IPS-NIHi11 (cell line): ENCODE data around the gene IRF1.

Experiments
- DNase-seq: peaks from one replicate; pipeline ENCODE4 v3.0.0; 2012; ENCODE audit warnings: mixed read lengths, low spot score

The IRF1 gene

DNA sequence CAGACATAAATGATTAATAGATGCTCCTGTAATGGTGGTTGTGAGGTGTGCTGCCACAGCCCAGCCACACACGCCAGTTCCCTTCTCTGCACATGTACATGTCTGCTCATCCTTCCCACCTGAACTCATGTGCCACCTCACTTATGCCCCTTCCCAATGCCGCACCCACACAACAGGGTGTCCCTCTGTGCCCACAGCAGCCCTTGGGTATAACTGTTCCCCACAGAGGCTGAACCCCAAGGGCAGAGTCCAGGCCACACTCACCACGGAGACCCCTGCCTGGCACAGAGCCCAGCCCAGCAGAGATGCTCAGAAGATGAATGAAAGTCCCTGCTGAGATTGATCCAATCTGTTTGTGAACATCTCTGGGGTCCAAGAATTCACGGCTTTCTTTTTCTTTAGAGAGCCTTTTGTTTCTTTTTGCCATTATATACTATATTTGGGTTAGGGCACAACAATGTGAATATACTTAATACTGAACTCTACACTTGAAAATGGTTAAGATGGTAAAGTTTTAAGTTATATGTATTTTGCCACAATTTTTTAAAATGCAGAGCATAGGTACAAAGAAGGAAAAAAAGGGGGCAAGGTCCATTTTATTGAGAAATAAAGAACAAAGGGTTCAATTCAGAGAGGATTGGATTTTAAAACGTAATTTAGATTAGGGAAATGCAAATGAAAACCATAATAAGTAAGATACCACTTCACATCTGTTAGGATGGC is 29.6 kb downstream of the IRF1 start:
- DNase-seq: no peak

DNA sequence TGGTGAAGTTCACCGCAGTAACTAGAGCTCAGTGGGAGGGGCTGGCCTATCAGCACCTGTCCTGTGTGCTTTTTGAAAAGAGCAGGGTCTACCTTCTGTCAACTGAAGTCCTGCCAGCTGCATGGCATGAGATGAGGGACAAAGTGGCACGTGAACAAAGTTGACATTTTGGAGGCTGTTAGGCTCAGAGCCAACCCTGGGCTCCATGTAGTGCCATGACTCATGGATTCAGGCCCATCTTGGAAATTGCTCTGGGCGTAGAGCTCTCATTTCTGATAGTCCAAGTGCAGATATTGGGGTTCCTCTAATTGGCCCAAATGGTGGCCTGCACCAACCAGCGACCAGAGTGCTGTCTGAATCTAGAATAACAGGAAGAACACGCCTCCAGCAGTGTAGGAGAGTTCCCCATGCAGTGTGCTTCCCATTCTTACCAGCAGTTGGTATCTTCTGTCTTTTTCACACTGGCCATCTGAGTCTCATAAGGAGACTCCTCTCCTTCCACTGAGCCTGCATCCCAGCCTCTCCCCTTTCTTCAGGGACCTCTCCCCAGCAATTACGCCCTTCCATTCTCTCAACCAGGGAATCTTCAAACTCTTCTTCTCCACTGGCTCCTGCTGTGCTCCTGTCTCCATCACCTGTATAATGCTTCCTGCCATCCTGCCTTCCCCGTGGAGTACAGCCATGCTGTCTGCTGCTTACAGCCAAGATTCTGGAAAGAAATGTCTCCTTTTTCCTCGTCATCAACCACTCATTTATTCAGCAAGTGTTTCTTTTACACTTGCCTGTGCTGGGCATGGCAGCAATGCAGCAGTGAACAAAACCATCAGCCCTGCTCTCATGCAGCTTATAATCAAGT is 30.4 kb downstream of the IRF1 start:
- DNase-seq: peak; percentile 58

DNA sequence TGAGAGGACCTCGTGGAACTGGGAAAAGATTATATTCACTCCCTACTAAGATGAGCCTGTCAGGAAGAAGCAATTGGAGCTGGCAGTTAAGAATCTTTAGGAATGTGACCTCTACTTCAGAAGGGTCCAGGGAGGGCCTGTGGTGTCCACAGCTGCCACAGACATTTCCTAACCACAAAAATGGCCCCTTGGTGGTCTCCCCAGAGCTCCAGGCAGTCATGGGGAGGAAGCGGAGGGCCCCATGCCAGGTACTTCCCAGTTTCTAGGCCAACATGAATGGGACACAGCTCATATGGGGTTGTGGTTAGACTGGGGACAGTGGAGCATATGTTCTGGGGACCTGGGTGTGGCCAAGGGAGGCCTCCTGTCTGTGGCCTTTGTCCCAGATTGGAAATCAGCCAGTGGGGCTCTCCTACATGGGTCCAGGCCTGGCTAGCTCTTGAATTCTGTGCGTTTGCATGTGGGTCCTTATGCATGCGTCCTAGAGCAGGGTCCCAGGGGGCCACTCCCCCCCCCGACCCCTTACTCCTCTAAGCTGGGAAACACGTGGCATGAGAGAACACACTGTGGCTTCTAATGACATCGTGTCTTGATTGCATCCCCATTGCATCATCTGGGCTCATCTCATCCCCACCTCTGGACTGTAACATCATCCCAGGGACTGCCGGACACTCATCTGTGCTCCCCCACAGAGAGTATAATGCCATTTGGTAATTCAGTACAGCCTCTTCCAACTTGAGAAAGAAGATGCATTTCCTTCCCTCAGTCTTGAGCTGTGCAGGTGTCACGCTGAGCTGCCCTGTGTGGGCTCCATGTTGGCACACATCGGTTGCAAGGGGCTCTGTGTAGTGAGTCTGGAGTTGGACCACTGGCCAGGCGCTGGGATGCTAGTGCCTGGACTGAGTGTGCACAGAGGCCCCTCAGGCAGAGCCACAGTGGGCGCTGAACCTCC is 31.3 kb downstream of the IRF1 start:
- DNase-seq: no peak

DNA sequence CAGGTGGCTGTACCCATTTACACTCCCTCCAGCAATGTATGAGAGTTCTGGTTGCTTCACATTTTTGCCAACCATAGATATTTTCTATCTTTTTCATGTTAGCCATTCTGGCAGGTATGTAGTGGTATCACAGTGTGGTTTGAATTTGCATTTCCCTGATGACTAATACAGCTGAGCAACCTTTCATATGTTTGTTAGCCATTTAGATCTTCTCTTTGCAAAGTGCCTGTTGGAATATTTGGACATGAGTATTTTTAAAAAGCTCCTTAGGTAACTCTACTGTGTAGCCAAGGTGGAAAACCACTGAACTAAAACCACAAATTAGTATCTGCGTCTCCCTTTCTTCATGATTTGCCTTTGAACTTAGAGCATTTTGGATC is 31.9 kb downstream of the IRF1 start:
- DNase-seq: no peak

DNA sequence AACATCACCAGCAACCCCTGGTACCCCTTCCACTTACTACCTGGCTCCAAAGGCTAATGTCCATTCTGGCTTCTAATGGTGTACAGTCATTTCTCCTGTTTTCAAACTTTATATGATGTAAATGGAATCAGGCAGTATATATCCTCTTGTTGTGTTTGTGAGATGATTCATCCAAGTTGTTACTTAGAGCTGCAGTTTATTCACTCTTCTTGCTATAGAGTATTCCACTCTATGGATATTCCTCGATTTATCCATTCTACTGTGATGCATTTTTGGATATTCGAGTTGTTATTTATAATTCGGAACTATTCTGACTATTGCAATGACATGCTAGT is 32.4 kb downstream of the IRF1 start:
- no peak for DNase-seq

DNA sequence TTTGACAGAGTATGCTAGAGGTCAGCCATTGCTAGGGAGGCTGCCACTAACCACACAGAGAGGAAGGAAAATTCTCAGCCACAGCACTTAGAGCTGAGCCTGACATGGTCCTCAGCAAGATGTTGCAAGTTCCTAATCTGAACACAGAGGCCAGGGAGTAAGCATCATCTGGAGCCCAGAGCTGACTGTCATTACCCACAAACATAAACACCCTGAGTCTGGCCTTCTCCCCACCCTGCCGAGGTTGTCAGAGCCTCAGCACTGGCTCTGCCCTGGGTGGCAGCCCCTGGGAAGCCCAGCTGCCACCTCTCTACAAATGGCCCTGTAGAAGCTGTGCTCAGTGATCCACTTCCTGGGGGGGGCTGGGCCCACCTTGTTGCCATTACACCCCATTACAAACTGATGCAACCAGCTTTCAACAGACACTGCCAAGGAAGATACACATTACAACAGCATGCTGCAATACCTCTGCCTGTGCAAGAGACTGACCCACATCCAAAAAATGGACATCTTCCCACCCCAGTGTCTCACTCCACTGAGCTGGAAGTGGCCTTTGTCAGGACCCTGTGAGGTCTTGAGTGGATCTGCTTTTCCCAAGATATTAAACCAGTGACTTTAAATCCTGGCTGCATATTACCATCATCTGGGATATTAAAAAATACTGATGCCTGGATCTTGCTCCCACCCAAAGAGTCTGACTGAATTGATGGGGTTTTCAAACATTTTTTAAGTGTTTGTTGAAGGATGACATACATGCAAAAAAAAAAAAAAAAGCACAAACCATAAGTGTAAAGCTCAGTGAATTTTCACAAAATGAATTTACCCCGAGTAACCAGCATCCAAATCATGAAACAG is 33.0 kb downstream of the IRF1 start:
- no peak for DNase-seq

DNA sequence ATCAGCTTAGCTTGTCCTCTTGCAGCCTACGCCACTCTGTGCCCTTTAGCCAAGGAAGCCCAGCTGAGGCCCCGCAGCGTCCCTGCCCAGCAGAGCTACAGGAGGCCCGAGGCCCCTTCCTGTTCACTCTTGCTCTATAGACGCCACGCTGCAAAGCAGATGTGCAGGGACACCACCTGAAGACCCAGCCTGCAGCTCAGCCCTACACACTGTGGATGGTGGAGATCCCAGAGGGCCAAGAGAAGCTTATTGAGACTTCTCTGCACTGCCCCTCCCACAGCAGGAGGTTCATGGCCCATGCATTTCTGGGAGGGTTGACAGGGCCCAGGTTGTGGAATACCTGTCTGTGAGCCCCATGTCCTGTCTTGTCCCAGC is 33.6 kb downstream of the IRF1 start:
- DNase-seq: no peak

DNA sequence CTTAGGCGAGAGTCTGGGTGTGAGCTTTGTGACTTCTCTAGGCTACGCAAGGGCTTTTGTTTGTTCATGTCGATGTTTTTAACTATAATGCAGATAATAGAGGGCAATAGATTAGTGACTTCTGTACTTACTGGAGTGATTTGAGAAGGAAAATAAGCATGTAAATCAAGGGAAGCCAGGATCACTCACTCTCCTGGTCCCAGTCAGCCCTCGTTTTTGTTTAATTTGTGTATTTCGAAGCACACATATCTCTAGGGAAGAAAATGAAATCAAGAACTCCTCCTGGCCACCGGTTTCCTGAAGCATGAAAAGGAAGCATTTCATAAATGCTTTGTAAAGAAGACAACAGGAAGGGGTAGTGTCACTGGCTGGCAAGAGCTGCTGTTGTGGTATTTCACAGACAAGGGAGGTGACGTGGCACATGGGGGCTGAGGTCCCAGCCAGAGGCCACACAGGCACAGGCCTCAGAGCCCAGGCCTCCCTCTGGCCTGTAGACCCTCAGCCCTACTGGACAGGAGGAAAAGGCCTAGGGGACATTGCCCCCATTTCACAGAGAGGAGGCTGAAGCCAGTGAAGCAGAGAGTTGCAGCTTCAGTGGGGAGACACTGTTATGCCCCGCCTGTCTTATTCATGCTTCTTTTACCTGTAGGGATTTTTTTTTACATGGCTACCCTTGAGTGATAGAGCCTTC is 34.1 kb downstream of the IRF1 start:
- no peak for DNase-seq

DNA sequence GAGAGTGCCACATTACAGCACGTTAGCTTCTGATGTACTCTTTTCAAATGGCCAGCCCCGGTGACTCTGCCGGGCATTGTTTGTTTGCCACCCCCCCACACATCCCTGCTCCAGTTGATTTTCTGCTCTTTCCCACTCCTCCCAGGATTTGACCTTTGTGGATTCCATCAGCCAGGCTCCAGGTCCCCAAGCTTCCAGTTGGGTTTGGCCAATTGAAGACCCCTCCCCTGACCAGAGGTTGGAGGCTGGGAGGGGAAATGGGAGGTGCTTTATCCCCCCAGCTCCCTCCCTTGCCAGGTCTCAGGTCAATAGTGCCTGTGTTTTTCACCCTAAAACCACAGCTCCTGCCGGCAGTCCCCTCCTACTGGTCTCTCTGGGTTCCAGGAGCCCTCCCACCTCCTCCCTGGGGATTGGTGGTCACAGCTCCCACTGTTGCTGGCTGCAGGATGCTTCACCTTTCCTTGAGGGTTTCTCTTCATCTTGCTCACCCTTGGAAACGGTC is 34.9 kb downstream of the IRF1 start:
- no peak for DNase-seq

DNA sequence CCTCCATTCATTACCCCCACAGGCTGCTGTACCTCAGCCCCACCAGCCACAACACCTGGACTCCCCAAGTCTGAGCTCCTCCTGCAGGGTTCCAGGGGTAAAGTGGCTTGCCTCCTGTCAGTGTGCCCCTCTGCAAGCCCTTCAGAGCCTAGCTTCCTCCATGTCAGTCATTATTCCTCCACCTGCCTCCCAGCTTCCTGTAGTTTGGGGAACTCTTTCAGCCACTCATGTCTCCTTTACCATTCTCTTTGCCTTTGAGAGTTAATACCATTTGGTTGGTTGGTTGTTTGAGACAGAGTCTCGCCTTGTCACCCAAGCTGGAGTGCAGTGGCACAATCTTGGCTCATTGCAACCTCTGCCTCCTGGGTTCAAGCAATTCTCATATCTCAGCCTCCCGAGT is 36.2 kb downstream of the IRF1 start:
- DNase-seq: no peak

DNA sequence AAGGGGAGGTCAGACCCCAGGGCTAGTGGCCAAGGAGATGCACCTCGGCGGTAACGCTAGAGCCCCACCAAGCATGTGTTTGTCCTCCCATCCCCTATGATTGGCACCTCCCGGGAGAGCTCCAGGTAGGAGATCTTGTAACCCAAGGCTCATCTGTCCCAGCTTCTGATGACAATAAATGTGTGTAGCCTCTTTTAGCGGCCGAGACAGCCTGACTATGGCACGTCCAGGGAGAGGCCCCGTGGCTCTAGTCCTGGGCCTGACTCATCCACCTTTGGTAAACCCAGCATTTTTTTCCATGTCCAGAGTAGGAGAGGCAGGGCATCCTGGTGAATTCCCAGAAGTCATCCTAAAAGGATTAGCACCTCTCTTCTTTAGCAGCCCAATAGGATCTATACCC is 39.2 kb downstream of the IRF1 start:
- no peak for DNase-seq

DNA sequence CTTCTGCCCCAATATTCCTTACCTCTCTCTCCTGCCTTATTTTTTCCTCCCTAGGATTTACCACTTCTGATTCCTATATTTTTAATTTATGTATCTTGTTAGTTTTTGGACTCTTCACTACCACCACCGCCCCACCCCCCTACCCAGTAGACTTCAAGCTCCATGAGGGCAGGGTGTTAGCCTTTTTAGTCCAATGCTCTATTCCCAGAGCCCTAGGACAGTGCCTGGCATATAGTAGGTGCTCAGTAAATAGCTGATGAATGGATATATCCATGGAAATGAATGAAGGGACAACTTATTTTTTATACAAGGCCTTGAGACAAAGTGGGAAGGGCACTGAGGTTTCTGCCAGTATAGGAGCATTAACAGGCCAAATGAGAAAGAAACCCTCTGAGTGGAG is 41.5 kb downstream of the IRF1 start:
- no peak for DNase-seq

DNA sequence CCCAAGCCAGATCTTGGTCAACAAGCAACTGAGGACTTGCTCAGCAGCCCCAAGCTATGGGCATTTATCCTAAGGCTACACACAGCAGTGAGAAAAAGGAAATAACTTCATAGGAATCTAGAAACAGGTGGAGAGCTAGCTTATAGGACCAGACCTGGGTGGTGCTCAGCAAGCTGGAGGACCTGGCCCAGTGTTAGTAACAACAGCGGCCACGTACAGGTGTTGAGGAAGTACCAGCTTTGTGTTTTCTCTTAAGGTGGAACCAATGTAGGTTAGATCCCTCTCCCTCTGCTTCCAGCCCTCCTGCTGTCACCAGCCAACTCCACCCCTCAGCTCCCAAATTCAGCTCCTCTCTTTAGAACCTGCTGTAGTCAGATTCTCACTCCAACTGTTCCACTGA is 43.4 kb downstream of the IRF1 start:
- no peak for DNase-seq

DNA sequence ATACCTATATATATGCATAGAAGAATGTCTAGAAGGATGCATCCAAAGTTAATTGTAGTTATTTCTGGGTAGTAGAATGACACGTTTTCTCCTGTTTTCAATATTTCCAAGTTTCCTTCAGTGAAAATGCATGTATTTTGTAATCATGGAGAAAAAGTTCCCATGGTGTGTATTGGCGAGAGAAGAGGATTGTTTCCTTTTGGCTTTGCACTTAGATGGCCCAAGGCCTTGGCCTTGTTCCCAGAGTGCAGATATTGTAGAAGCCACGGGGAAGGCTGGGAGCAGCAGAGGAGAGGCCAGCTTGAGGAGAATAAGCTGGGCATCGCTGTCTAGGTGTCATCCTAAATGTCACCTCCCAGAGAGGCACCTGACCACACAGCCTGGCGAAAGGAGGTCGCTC is 44.0 kb downstream of the IRF1 start:
- DNase-seq: no peak

DNA sequence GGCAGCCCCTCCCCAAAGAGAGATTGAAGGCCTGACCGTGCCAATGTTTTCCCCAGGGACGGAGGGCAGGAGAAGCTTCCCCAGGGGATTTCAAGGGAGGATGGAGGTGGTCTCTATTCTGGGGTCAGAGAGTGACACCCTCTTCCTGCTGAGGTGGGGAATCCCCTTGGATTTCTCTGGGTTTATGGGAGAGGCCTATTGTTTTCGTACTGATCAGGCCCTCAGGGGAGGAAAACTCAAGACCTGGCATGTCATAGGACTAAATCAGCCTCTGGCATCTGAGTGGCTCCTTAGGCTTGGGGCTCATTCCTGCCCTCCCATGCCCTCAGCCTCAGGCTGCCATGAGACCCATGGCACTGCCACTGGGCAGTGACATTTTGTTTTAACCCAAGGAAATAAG is 44.6 kb downstream of the IRF1 start:
- DNase-seq: no peak

DNA sequence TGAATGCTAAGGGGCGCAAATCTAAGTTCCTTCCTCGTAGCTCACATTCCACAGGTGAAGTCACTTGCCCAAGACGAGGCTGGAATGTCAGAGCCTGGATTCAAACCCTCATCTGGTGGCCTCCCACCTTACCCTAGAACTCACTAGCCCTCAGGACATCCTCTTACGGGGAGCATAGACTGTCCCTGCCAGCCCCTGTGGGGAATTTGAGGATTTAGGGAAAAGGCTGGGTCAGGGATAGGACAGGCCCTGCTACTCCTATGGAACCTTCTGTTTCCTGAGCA is 45.0 kb downstream of the IRF1 start:
- no peak for DNase-seq

DNA sequence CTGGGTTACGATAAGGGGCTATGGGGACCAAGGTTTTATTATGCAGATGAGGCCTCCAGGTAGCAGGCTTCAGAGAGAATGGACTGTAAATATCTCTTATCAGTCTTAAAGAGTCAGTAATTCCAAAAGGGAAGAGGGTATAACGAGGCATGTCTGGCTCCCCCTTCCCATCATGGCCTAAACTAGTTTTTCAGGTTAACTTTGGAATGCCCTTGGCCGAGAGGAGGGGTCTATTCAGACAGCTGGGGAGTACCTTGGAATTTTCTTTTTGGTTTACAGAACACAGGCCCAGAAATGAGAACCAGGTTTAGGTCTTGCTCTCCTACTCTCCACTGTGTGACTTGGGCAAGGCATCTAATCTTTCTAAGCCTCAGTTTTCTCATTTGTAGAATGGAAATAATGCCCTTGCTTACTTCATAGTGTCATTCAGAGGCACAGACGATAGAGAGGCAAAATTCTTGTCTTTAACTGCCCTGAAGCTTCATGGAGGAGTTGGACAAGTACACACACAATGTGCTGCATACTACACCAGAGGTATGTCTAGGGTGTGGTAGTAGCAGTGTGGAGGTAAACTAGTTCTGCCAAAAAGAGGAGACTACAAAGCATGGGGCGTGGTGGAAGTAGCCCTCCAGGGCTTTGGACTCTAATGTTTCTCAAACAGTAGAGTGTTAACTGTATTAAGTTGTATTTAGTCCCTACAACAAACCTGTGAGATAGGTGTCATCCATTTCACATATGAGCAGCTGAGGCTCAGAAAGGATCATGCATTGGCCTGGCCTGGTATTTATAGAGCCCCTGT is 45.5 kb downstream of the IRF1 start:
- no peak for DNase-seq

DNA sequence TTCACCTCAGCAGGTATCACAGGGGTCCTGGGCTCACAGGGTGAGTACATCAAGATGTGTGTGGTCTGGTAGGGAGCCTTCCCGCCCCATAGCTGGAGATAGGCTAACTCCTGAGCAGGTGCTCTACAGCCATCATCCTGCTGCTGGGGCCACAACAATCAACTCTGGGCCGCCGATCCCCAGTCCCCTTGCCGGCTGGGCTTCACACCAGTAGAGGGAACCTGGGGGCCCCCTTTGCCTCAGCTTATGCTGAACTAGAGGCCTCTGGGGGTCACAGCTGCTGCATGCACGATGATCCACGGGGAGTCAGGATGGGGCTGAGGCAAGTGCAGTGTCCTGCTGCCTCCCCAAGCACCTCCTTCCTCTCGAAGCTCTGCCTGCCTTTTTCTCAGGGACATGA is 46.5 kb downstream of the IRF1 start:
- no peak for DNase-seq

DNA sequence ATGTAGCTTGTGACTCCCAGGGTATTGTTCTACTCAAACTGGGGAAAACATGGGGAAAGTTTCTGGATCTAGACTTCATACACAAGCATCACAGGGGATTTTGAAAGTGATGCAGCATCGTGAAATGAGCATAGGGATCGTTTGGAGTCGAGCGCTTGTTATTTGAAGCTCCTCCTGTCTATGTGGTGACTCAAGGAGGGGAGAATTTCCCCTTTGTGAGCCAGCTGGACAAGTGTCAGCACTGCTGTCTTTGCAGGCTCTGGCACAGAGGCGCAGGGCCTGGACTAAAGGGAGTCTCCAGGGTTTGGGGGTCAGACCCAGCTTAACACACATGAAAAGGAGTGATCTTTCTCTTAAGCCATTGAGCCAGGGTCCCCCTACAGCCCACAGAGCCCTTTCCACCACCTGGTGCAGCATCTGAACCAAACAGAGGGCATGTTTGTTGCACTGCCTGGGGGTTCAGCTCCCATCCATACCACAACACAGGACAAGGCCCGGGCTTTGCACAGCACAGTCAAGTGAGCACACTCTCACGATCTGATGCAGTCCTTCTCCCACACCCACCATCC is 51.0 kb downstream of the IRF1 start:
- DNase-seq: no peak

DNA sequence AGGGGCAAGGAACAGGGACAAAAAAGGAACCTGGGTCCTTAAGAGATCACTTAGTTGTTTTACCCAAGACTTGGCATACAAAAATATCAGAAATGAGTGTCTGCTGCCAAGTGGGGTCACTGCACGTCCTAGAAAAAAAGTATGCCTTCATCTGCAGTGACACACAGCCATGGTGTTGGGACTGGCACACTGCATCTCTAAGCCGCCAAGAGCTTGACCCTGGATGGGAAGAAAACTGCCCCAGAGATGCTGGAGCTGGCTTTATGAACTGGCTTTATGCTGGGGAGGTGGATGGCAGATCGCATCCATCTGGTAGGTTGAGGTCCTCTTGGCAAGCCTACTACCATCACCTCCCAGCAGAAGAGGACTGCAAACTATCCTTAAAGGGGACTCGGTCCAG is 51.7 kb downstream of the IRF1 start:
- no peak for DNase-seq
